ENCODE measurements around the gene CPLX3.
A peak's percentile ranks its signal among the peaks of the same experiment; 100 is the strongest.

CPLX3 gene

GRCh38 chr15:74872702-74873035 lies 46.2 kb downstream of the CPLX3 start:
- DNase-seq (ENCODE audit: low spot score) = no peak

- DNase-seq (ENCODE audit: low spot score) = peak; percentile 98
These were observed 46.8 kb downstream of the CPLX3 start, which contains the start of gene SCAMP2 for GRCh38 chr15:74873036-74873755. SCAMP2 (minus strand) TSS chr15:74873365; CDS start chr15:74873255, 110 bp downstream.

- peak; percentile 17 for DNase-seq (ENCODE audit: low spot score)
These were observed 47.5 kb downstream of the CPLX3 start for GRCh38 chr15:74873756-74874424.

GRCh38 chr15:74878273-74878672 lies 51.8 kb downstream of the CPLX3 start:
- DNase-seq (ENCODE audit: low spot score) = no peak
